Measurements from ENCODE around the gene TLK2.
"Not testable (repeated sequence)": the region's sequence is repeated elsewhere in the genome, so short reads cannot be mapped to it uniquely, and the experiment has no call there.

TLK2 gene

GRCh38 chr17:62599964-62600657 lies 121.5 kb downstream of the TLK2 start:
- DNase-seq (ENCODE audit: low read depth in 4 of 4, low spot score in 1 of 4), result no peak

GRCh38 chr17:62600805-62601204 lies 122.2 kb downstream of the TLK2 start:
- DNase-seq (ENCODE audit: low read depth in 4 of 4, low spot score in 1 of 4), result no peak

GRCh38 chr17:62601471-62601870 lies 122.8 kb downstream of the TLK2 start:
- no peak for DNase-seq (ENCODE audit: low read depth in 4 of 4, low spot score in 1 of 4)

GRCh38 chr17:62603783-62604182 lies 125.2 kb downstream of the TLK2 start:
- not testable (repeated sequence) for DNase-seq (ENCODE audit: low read depth in 4 of 4, low spot score in 1 of 4)

- no peak for DNase-seq (ENCODE audit: low read depth in 4 of 4, low spot score in 1 of 4)
Observed at GRCh38 chr17:62605588-62605987, 127.0 kb downstream of the TLK2 start.

GRCh38 chr17:62611292-62611691 lies 132.7 kb downstream of the TLK2 start:
- DNase-seq (ENCODE audit: low read depth in 4 of 4, low spot score in 1 of 4), result no peak

- DNase-seq (ENCODE audit: low read depth in 4 of 4, low spot score in 1 of 4), result no peak
Observed at GRCh38 chr17:62611728-62612127, 133.1 kb downstream of the TLK2 start.

GRCh38 chr17:62612289-62612688 lies 133.7 kb downstream of the TLK2 start:
- DNase-seq (ENCODE audit: low read depth in 4 of 4, low spot score in 1 of 4), result not testable (repeated sequence)

- not testable (repeated sequence) for DNase-seq (ENCODE audit: low read depth in 4 of 4, low spot score in 1 of 4)
Observed at GRCh38 chr17:62613095-62613494, 134.5 kb downstream of the TLK2 start.

GRCh38 chr17:62614142-62614541 lies 135.5 kb downstream of the TLK2 start:
- no peak for DNase-seq (ENCODE audit: low read depth in 4 of 4, low spot score in 1 of 4)

GRCh38 chr17:62615503-62615902 lies 136.9 kb downstream of the TLK2 start:
- DNase-seq (ENCODE audit: low read depth in 4 of 4, low spot score in 1 of 4), result no peak

- DNase-seq (ENCODE audit: low read depth in 4 of 4, low spot score in 1 of 4), result no peak
Observed at GRCh38 chr17:62616993-62617893, 138.6 kb downstream of the TLK2 start.

GRCh38 chr17:62617894-62618472 lies 139.4 kb downstream of the TLK2 start:
- no peak for DNase-seq (ENCODE audit: low read depth in 4 of 4, low spot score in 1 of 4)

GRCh38 chr17:62618647-62619416 lies 140.2 kb downstream of the TLK2 start:
- DNase-seq (ENCODE audit: low read depth in 4 of 4, low spot score in 1 of 4), result no peak

GRCh38 chr17:62619417-62620155 lies 141.0 kb downstream of the TLK2 start:
- no peak for DNase-seq (ENCODE audit: low read depth in 4 of 4, low spot score in 1 of 4)

- no peak for DNase-seq (ENCODE audit: low read depth in 4 of 4, low spot score in 1 of 4)
Observed at GRCh38 chr17:62621223-62621622, 142.6 kb downstream of the TLK2 start.

GRCh38 chr17:62625184-62625869 lies 146.7 kb downstream of the TLK2 start:
- no peak for DNase-seq (ENCODE audit: low read depth in 4 of 4, low spot score in 1 of 4)

- DNase-seq (ENCODE audit: low read depth in 4 of 4, low spot score in 1 of 4), result no peak
Observed at GRCh38 chr17:62625870-62626200, 147.2 kb downstream of the TLK2 start.

GRCh38 chr17:62626719-62627218 lies 148.1 kb downstream of the TLK2 start:
- DNase-seq (ENCODE audit: low read depth in 4 of 4, low spot score in 1 of 4), result peak in 1 of 4 experiments; percentile 11
